SK-N-MC (cell line): ENCODE results near the gene STS.

Experiments
- DNase-seq: peaks from one replicate; pipeline ENCODE4 v3.0.0-alpha.2; 2011; ENCODE audit warnings: low read depth, low spot score
- H3K27ac ChIP-seq: fragments of 200-600 bp; sonication (generic); 2 replicates; pipeline ENCODE4 v1.5.1; 2016; ENCODE audit warnings: mixed run types
- H3K36me3 ChIP-seq: fragments of 200-600 bp; sonication (generic); 2 replicates; pipeline ENCODE4 v1.6.1; 2017; ENCODE audit warnings: antibody characterized with exemption, low read length, mixed read lengths; ENCODE audit not compliant: insufficient read depth
- H3K4me3 ChIP-seq: fragments of 200-600 bp; sonication (generic); 2 replicates; pipeline ENCODE4 v1.5.1; 2016
- H3K9ac ChIP-seq: fragments of 200-600 bp; sonication (generic); 2 replicates; pipeline ENCODE4 v1.8.0; 2017; ENCODE audit warnings: mixed run types, mixed read lengths; ENCODE audit not compliant: insufficient read length
- H3K9me3 ChIP-seq: fragments of 200-600 bp; sonication (generic); 2 replicates; pipeline ENCODE4 v1.6.1; 2017; ENCODE audit warnings: low read depth, mild to moderate bottlenecking, antibody characterized with exemption, low read length, moderate library complexity, mixed read lengths
- EZH2 ChIP-seq: fragments of 200-600 bp; sonication (generic); IDR thresholded peaks from one replicate; pipeline ENCODE4 v1.6.1; 2017; ENCODE audit warnings: antibody characterized with exemption
- FOXP2 ChIP-seq: optimal IDR thresholded peaks from 2 replicates; pipeline ENCODE3; 2011; ENCODE audit warnings: mild to moderate bottlenecking, moderate library complexity; ENCODE audit not compliant: insufficient read depth; ENCODE audit errors: extremely low read length, control extremely low read depth
- POLR2AphosphoS5 ChIP-seq: IDR thresholded peaks from 2 replicates; pipeline ENCODE4 v1.6.1; 2012; ENCODE audit warnings: mild to moderate bottlenecking, low read depth, low read length, borderline replicate concordance

STS gene

GRCh38 chrX:7188672-7189071 is 41.2 kb downstream of the STS start:
- H3K27ac ChIP-seq = no peak overlapping the region
- H3K36me3 ChIP-seq = no peaks in the 10 kb centered on the region
- H3K9ac ChIP-seq = no peak overlapping the region
- no peak overlapping the region for H3K4me3 ChIP-seq
- H3K9me3 ChIP-seq = no peaks in the 10 kb centered on the region
- no peak for DNase-seq
- TF ChIP-seq EZH2 (no peak), FOXP2 (no peak), POLR2AphosphoS5 (no peak)

GRCh38 chrX:7190157-7190556 is 42.6 kb downstream of the STS start:
- H3K4me3 ChIP-seq = no peak overlapping the region
- no peak overlapping the region for H3K27ac ChIP-seq
- no peak for DNase-seq
- no peaks in the 10 kb centered on the region for H3K9me3 ChIP-seq
- H3K36me3 ChIP-seq = no peaks in the 10 kb centered on the region
- no peak overlapping the region for H3K9ac ChIP-seq
- no peak for TF ChIP-seq FOXP2

GRCh38 chrX:7191681-7192110 is 44.2 kb downstream of the STS start:
- Histone ChIP-seq H3K9me3 (no peaks in the 10 kb centered on the region), H3K27ac (no peak overlapping the region), H3K4me3 (no peak overlapping the region), H3K9ac (no peak overlapping the region), H3K36me3 (no peaks in the 10 kb centered on the region)
- TF ChIP-seq POLR2AphosphoS5 (no peak), FOXP2 (no peak), EZH2 (no peak)
- DNase-seq = no peak

GRCh38 chrX:7192871-7193270 is 45.4 kb downstream of the STS start:
- no peaks in the 10 kb centered on the region for H3K36me3 ChIP-seq
- H3K9me3 ChIP-seq = no peaks in the 10 kb centered on the region
- H3K4me3 ChIP-seq = no peak overlapping the region
- no peak for TF ChIP-seq EZH2
- no peak overlapping the region for H3K27ac ChIP-seq
- DNase-seq = no peak
- no peak overlapping the region for H3K9ac ChIP-seq

GRCh38 chrX:7194606-7195005 is 47.1 kb downstream of the STS start:
- Histone ChIP-seq H3K9ac (no peak overlapping the region), H3K36me3 (no peaks in the 10 kb centered on the region), H3K9me3 (no peaks in the 10 kb centered on the region), H3K4me3 (no peak overlapping the region), H3K27ac (no peak overlapping the region)
- no peak for DNase-seq
- TF ChIP-seq EZH2 = no peak
- TF ChIP-seq POLR2AphosphoS5 = no peak
- no peak for TF ChIP-seq FOXP2
